GM19452 (cell line): ENCODE measurements around the gene TRPV2.

ENCODE experiments used
- ATAC-seq: cut with Tn5 transposase; IDR thresholded peaks from one replicate; pipeline ENCODE4 v1.9.1; 2021; ENCODE audit not compliant: unreplicated experiment

Gene TRPV2

DNA sequence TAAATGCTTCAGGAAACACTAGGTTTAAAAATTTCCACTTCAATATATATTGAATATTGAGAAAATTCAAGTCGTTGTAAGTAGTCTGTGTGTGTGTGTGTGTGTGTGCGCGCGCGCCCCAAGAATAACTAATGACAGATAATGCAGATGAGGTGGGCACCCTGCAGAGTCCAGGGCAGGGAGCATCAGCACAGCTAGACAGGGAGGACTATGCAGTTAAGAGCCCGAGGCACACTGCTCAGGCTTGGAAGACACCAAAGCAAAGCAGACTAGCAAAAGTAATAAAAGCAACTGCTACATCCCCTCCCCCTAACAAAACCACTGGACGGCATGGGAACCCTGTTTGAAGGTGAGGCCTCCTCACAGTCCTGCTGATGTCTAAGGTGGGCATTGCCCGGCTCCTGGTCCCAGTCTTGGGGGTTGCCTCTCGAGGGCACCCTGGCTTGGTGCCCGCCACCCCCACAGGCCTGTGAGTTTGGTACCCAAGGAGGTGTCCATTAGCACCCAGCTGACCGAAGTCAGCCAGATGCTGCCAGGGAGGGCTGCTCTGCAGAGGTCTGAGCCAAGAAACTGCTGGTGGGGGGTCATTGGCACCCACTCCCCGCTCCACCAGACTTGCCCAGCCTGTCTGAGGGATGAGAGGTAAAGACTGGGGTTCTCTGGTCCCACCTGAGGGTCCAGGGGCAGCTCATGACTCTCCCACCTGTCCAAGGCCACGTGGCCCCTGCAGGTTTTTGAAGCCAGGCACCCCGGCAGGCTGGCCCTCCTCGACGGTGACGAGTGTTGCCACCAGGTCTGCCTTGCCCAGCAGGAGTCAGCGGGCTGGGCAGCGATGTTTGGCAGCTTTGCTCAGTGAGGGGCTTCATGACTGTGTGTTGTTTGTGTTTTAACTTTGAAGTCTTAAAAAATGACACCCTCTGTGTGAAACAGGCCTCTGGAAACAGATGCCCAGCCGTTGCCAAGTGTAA lies 58.0 kb downstream of the TRPV2 start:
- ATAC-seq: no peak

DNA sequence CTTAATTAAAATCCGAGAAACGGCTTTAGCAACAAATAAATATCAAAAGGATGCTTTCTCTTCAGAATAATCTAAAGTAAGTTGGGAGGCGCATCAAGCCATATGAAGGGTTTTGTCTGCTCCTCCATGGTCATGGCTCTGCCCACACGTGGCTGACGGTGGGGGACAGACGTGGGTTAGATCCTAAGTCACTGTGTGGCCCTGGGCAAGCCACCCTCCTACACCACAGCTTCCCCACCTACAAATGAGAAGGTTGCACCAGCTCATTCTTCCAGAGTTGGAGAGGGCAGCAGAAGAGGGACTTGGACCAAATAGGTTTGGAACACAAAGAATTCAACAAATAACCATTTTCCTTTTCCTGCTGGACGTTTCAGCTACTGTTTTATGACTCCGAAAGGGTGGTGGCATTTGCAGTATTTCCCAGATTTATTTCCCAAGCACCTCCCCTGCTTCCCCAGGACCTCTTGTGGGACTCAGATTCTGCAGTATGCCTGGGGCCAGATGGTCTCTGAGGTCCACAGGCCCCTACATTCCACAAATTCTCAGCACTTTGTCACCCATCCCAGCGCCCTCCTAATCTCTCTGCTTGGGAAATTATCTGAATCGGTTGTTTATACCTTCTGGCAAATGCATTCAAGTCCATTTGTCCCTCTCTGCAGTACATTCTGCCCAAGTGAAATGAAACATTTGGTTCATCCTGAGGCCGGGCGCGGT lies 58.8 kb downstream of the TRPV2 start:
- ATAC-seq: no peak

- no peak for ATAC-seq
These were observed 59.9 kb downstream of the TRPV2 start for GRCh38 chr17:16475179-16475704.

GRCh38 chr17:16477255-16477654 lies 61.9 kb downstream of the TRPV2 start:
- no peak for ATAC-seq

DNA sequence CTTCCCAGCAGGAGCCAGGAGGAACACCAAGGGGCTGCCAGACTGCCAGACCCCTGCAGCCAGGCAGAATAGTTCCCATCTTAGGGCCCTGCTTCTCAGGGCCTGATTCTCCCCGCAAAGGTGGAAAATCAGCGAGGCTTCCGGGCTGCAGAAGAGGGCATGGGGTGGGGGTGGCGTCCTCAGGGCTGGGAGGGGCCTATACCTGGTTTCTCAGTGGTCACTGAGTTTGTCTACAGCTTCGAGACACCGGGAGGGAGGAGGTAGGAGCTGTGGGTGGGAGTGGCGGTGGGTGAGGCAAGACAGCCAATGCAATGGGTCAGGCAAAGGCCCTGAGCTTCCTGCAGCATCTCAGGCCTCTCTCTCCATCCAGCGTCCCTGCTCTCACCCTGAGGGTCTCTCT lies 62.3 kb downstream of the TRPV2 start:
- no peak for ATAC-seq

DNA sequence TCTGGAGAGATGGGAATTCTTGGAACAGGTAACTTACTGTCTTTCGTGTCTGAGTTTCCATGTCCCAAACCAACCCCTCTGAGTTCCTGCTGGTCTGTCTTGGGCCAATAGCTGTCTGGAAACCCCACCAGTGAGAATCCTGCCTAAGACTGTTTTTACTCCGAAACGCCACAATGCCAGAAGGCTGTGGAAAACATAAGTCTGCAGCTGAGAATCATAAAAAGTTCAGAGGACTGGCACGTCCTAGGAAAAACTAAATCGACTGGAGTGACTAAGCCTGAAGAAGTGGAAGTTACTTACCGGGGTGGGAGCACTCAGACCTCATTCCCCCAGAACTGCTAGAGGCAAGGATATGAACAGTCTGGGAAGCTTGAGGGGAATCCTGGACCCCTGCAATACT lies 63.3 kb downstream of the TRPV2 start:
- ATAC-seq: no peak

GRCh38 chr17:16479264-16479663 lies 63.9 kb downstream of the TRPV2 start:
- ATAC-seq: no peak

- ATAC-seq: no peak
These were observed 65.6 kb downstream of the TRPV2 start for GRCh38 chr17:16480995-16481394.

DNA sequence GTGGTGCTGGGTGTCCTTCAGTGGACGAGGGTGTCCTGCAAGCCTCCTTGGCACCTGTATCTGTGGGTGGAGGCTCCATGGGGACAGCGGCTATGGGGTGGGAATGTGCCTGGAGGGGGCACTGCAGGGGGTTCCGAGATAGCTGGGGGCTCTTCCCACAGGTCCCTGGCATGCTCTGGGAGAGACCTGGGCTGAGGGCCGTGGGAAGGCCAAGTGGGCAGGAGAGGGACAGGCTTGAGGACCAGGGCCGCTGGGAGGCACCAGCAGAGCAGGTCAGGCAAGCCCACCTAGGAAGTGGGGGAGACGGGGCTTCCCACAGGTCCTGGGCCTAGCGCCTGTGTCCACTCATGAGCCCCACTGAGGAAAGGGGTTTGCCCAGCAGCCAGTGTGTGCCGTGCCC lies 66.9 kb downstream of the TRPV2 start:
- no peak for ATAC-seq

- no peak for ATAC-seq
These were observed 67.8 kb downstream of the TRPV2 start for GRCh38 chr17:16483021-16483645.

DNA sequence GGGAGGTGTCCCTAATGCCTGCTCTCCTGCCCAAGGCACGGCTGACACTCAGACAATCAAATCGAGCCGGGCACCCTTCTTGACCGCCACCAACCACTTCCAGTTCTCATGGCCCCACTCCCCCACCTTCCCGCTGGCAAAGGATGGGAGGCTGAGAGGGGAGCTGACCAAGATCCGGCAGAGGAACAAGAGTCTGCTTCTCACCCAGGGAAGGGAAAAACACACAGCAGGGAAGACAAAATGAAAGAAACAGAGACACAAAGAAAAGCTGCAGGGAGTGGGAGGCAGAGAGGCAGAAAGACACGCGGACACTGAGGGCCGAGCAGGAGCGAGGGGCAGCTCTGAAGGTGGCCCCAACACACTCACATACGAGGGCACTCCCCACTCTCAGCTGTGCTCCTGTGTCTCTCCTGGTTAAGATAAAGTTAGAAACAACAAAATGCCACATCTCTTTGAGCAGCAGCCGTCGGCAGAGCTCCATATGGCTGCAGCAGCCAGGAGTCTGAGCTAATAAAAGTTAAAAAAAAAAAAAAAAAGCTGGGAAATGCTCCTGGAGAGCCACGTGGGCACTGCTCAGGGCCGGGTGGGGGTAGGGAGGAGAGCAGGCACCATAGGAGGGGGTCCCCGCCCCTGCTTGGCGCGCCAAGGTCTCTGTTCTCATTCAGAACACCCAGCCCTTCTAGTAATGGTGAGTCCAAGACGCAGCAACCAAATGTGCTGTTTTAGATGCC lies 69.2 kb downstream of the TRPV2 start:
- ATAC-seq: no peak
